ENCODE results near the gene EYA2. TPM values are rescaled to one million over a fixed set of nuclear protein-coding genes. Genes with fewer than 3 reads are reported as not detected.

The EYA2 gene
- total RNA-seq, 2 experiments from 2014 or later: not detected

GRCh38 chr20:47007826-47008655, 113.4 kb downstream of the EYA2 start:
- intact Hi-C loops (cut with micrococcal nuclease): no loop called here
- POLR2A ChIA-PET: no interaction called here
- Mint-ChIP-seq H3K4me1 (ENCODE audit: low read depth) (no peaks in the 10 kb centered on the region), H3K9me3 (peaks cover 4% of the 10 kb centered on the region), H3K27me3 (peaks cover 10% of the 10 kb centered on the region), H3K27ac (no peak overlapping the region), H3K36me3 (ENCODE audit: low read depth) (no peaks in the 10 kb centered on the region), H3K4me3 (no peak overlapping the region)
- CTCF ChIA-PET: no interaction called here
- ATAC-seq (no peak), DNase-seq (no peak)
- no peak for TF ChIP-seq CTCF (IDR thresholded peaks at IDR 0.05)

- TF ChIP-seq CTCF (IDR thresholded peaks at IDR 0.05): no peak
- POLR2A ChIA-PET: no interaction called here
- Mint-ChIP-seq H3K36me3 (ENCODE audit: low read depth) (no peaks in the 10 kb centered on the region), H3K9me3 (peaks cover 3% of the 10 kb centered on the region), H3K4me3 (no peak overlapping the region), H3K27ac (no peak overlapping the region), H3K27me3 (peaks cover 4% of the 10 kb centered on the region), H3K4me1 (ENCODE audit: low read depth) (no peaks in the 10 kb centered on the region)
- ATAC-seq (no peak), DNase-seq (no peak)
- intact Hi-C loops (cut with micrococcal nuclease): no loop called here
- CTCF ChIA-PET: no interaction called here
Measured at GRCh38 chr20:47008842-47009518, 114.3 kb downstream of the EYA2 start.

- ChIA-PET CTCF (no interaction called here), POLR2A (no interaction called here)
- intact Hi-C loops (cut with micrococcal nuclease): no loop called here
- no peak for TF ChIP-seq CTCF (IDR thresholded peaks at IDR 0.05)
- DNase-seq (no peak), ATAC-seq (no peak)
- Mint-ChIP-seq H3K27me3 (peaks cover 3% of the 10 kb centered on the region), H3K4me3 (no peak overlapping the region), H3K27ac (no peak overlapping the region), H3K4me1 (ENCODE audit: low read depth) (no peaks in the 10 kb centered on the region), H3K36me3 (ENCODE audit: low read depth) (no peaks in the 10 kb centered on the region), H3K9me3 (no peaks in the 10 kb centered on the region)
Measured at GRCh38 chr20:47009784-47010183, 115.1 kb downstream of the EYA2 start.

- ChIA-PET POLR2A (no interaction called here), CTCF (no interaction called here)
- DNase-seq: no peak
- Mint-ChIP-seq H3K4me1 (ENCODE audit: low read depth) (no peaks in the 10 kb centered on the region), H3K9me3 (no peaks in the 10 kb centered on the region), H3K27ac (no peak overlapping the region), H3K27me3 (peaks cover 5% of the 10 kb centered on the region), H3K4me3 (no peak overlapping the region), H3K36me3 (ENCODE audit: low read depth) (no peaks in the 10 kb centered on the region)
- ATAC-seq: no peak
- intact Hi-C loops (cut with micrococcal nuclease): no loop called here
- TF ChIP-seq CTCF (IDR thresholded peaks at IDR 0.05): no peak
Measured at GRCh38 chr20:47011984-47012383, 117.3 kb downstream of the EYA2 start.

GRCh38 chr20:47013606-47014005, 119.0 kb downstream of the EYA2 start:
- no peak overlapping the region for H3K4me3 Mint-ChIP-seq
- no peaks in the 10 kb centered on the region for H3K4me1 Mint-ChIP-seq (ENCODE audit: low read depth)
- ChIA-PET CTCF (no interaction called here), POLR2A (no interaction called here)
- intact Hi-C loops (cut with micrococcal nuclease): no loop called here
- H3K36me3 Mint-ChIP-seq (ENCODE audit: low read depth): no peaks in the 10 kb centered on the region
- DNase-seq: no peak
- H3K9me3 Mint-ChIP-seq: no peaks in the 10 kb centered on the region
- no peak overlapping the region for H3K27ac Mint-ChIP-seq
- ATAC-seq: no peak
- H3K27me3 Mint-ChIP-seq: peaks cover 5% of the 10 kb centered on the region
- TF ChIP-seq CTCF (IDR thresholded peaks at IDR 0.05): no peak
